Ovary (tissue), 9 donors: ENCODE results near the gene NDUFS3. TPM values are rescaled to one million over a fixed set of nuclear protein-coding genes. Genes with fewer than 3 reads are reported as not detected.

Experiments used
- DNase-seq, 5 donors: peaks; one replicate each; pipeline ENCODE4 v3.0.0-alpha.2; 2019 to 2020
- H3K27ac ChIP-seq, 2 donors: fragments of 200-600 bp; one replicate each; pipeline versions ENCODE4 v1.5.1 to v1.8.0; 2019 to 2022
- H3K27me3 ChIP-seq: fragments of 200-600 bp; one replicate; pipeline ENCODE4 v1.8.0; 2022
- H3K36me3 ChIP-seq: fragments of 200-600 bp; sonication (generic); one replicate; pipeline ENCODE4 v1.5.1; 2019
- H3K4me1 ChIP-seq: one replicate; pipeline ENCODE4 v1.8.1; 2013; ENCODE audit warnings: mild to moderate bottlenecking, moderate library complexity; ENCODE audit not compliant: insufficient read depth
- H3K4me3 ChIP-seq: fragments of 200-600 bp; sonication (generic); one replicate; pipeline ENCODE4 v1.5.1; 2017
- H3K9me3 ChIP-seq, 2 donors: fragments of 200-600 bp in 1 of 2; sonication (generic) in 1 of 2; one replicate each; pipeline versions ENCODE4 v1.5.1 to v1.8.1; 2013 to 2019; ENCODE audit warnings: mild to moderate bottlenecking in 1 of 2, moderate library complexity in 1 of 2
- CTCF ChIP-seq, 3 donors: fragments of 450-650 bp in 2 of 3; fragments of 200-600 bp in 1 of 3; IDR thresholded peaks; one replicate each; pipeline versions ENCODE4 v1.5.1 to v1.8.0; 2016 to 2022; ENCODE audit warnings: antibody characterized with exemption in 3 of 3, mild to moderate bottlenecking in 1 of 3
- EP300 ChIP-seq: sonication (generic); formaldehyde crosslinking; IDR thresholded peaks from one replicate; pipeline ENCODE4 v1.6.1; 2017; ENCODE audit warnings: antibody characterized with exemption
- POLR2A ChIP-seq: fragments of 450-650 bp; IDR thresholded peaks from one replicate; pipeline ENCODE4 v1.6.1; 2017; ENCODE audit warnings: antibody characterized with exemption, mild to moderate bottlenecking, moderate library complexity
- WGBS, 3 donors: extraction: QIAGEN DNeasy Blood & Tissue Kit in 1 of 3; methylation state at CpG; one replicate each; pipeline versions ENCODE4 v1.1.5 to v1.1.7; 2013 to 2017; 5-methylcytosine and 5-hydroxymethylcytosine counted together
- intact Hi-C, 4 donors: fragments of 100-400 bp; cut with DNase I; formaldehyde crosslinking; loops; one replicate each; pipeline versions ENCODE4 v1.11.0 to v1.15.1; 2022 to 2023
- polyA plus RNA-seq, 2 donors: library from polyadenylated mRNA; stranded (reverse); fragments of 200-250 nt in 1 of 2; fragments of 350-450 nt in 1 of 2; fragmentation: Illumina TruSeq in 1 of 2; extraction: RNeasy Lipid Tissue Mini Kit (QIAGEN cat#74804) in 1 of 2; gene quantifications; one replicate each; pipeline ENCODE4 v1.2.3, GENCODE V29; 2013 to 2014
- total RNA-seq, 7 donors: library from RNA; depleted of rRNA in 2 of 7; stranded (reverse); fragments of >200 nt in 2 of 7; fragmentation: NEBNext Ultra II Directional in 3 of 7; extraction: Animal tissue kit (Norgen Biotek cat#: 25700) in 3 of 7; gene quantifications; one replicate each; pipeline versions ENCODE4 v1.1.0 to v1.2.4, GENCODE V29; 2016 to 2023
- donor health status: DM: no; HTN: no; CAD: no; lungs with moderate emphysema.
- donor health status: DM: no; HTN: no; CAD: no.
- donor health status: Bipolar disorder and iron deficiency.
- donor health status: DM: yes; HTN: yes; CAD: no.
- donor health status: DM: no; HTN: no; CAD: no.
- donor health status: DM: yes; HTN: yes; CAD: no.

Gene NDUFS3
- total and polyA plus RNA-seq, 9 donors: 40.8 to 76.9 (median 61.4) TPM

GRCh38 chr11:47611348-47611794 lies 32.5 kb downstream of the NDUFS3 start:
- intact Hi-C loops: loop anchor here in 3 of 4 donors (10.0 kb wide), 1 partner anchor 237 kb away; the partner anchor contains the start of gene SPI1 (in 3 of the 3)
- no peaks in the 10 kb centered on the region for H3K27me3 ChIP-seq
- TF ChIP-seq EP300 (no peak), CTCF (IDR thresholded peaks at IDR 0.05) (no peak), POLR2A (no peak)
- H3K36me3 ChIP-seq: no peaks in the 10 kb centered on the region
- H3K4me1 ChIP-seq: no peaks in the 10 kb centered on the region
- no peak overlapping the region for H3K4me3 ChIP-seq
- no peak overlapping the region for H3K27ac ChIP-seq
- no peak for DNase-seq
- no peaks in the 10 kb centered on the region for H3K9me3 ChIP-seq
- WGBS, 3 donors: 82 to 84% (median 84%) methylated on average over 6 of the region's 6 CpGs

- no peaks in the 10 kb centered on the region for H3K27me3 ChIP-seq
- TF ChIP-seq POLR2A (no peak), EP300 (no peak), CTCF (IDR thresholded peaks at IDR 0.05) (no peak)
- peaks cover 2% of the 10 kb centered on the region for H3K4me1 ChIP-seq
- no peak overlapping the region for H3K4me3 ChIP-seq
- no peak overlapping the region for H3K27ac ChIP-seq
- intact Hi-C loops: loop anchor here in 3 of 4 donors (10.0 kb wide), 1 partner anchor 240 kb away; the partner anchor contains the start of gene SPI1 (in 3 of the 3)
- no peaks in the 10 kb centered on the region for H3K9me3 ChIP-seq
- no peaks in the 10 kb centered on the region for H3K36me3 ChIP-seq
- DNase-seq: no peak
Observed at GRCh38 chr11:47615249-47615648, 36.4 kb downstream of the NDUFS3 start.

DNA sequence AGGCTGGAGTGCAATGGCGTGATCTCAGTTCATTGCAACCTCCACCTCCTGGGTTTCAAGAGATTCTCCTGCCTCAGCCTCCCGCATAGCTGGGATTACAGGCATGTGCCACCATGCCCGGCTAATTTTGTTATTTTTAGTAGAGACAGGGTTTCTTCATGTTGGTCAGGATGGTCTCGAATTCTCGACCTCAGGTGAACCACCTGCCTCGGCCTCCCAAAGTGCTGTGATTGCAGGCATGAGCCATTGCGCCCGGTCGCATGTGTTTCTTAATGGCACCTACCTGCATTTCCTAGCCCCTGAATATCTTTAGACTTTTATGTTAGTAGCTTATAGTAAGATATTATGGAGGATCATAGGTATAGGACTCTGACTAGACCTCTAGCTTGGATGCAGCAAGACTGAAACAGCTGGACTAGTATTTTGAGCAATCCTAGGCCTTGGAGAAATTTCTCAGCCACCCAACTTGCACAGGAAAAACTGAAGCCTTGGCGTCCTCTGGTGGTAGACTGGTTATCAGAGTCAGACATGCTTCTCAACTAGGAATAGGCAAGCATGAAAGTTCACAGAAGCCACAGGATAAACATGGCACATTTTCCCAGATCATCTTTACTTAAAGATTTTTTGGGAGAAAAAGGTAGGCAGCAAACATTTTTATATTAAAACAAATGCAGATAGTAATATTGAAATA lies 38.0 kb downstream of the NDUFS3 start:
- DNase-seq: peak in 4 of 5 donors; percentile 62 to 76 (median 68)
- Histone ChIP-seq H3K27ac (peak overlapping the region in 1 of 2 donors; percentile 36), H3K27me3 (no peaks in the 10 kb centered on the region), H3K4me1 (peaks cover 2% of the 10 kb centered on the region), H3K9me3 (no peaks in the 10 kb centered on the region), H3K36me3 (no peaks in the 10 kb centered on the region), H3K4me3 (no peak overlapping the region)
- no peak for TF ChIP-seq POLR2A
- TF ChIP-seq CTCF (IDR thresholded peaks at IDR 0.05): peak; percentile 61 to 87 (median 64)
- no peak for TF ChIP-seq EP300
- intact Hi-C loops: loop anchor here in 3 of 4 donors (10.0 kb wide), 1 partner anchor 242 kb away; the partner anchor contains the start of gene SPI1 (in 3 of the 3)
- 76 to 81% (median 78%) methylated on average over 10 of the region's 10 CpGs for WGBS, 3 donors

GRCh38 chr11:47617417-47617809 lies 38.5 kb downstream of the NDUFS3 start:
- Histone ChIP-seq H3K4me1 (peaks cover 2% of the 10 kb centered on the region), H3K4me3 (no peak overlapping the region), H3K27me3 (no peaks in the 10 kb centered on the region), H3K27ac (peak overlapping the region in 1 of 2 donors; percentile 36), H3K36me3 (no peaks in the 10 kb centered on the region), H3K9me3 (no peaks in the 10 kb centered on the region)
- TF ChIP-seq CTCF (IDR thresholded peaks at IDR 0.05) (no peak), EP300 (no peak), POLR2A (no peak)
- intact Hi-C loops: loop anchor here in 3 of 4 donors (10.0 kb wide), 1 partner anchor 243 kb away; the partner anchor contains the start of gene SPI1 (in 3 of the 3)
- WGBS, 3 donors: 6 to 23% (median 11%) methylated on average over 3 of the region's 3 CpGs
- DNase-seq: no peak
